Measurements from ENCODE around the gene EZH2. TPM values are rescaled to one million over a fixed set of nuclear protein-coding genes. Genes with fewer than 3 reads are reported as not detected.

Gene EZH2
- total and polyA plus RNA-seq, 4 donors = 3.6 to 14.8 (median 4.4) TPM

DNA sequence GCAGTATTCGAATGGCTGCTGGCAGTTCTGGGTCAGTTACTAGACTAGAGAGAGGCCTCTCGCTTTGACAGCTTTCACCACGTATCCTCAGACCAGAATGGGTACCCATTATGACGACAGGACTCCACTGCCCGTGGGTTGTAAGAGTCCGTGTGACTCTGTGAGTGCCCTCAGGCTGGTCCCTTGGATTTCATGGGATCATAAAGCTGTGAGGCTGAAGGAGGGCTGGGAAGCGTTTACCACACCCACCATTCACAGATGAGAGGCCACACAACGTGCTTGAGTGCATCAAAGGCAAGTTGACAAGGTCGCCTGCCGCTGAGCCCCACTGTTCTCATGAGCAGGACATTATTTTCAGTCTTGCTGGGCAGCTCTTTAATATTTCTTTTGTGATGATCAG is 87.2 kb downstream of the EZH2 start:
- H3K36me3 ChIP-seq (ENCODE audit: control insufficient read depth in 4 of 4, insufficient read depth in 4 of 4, low read length in 4 of 4) = peaks cover 40 to 59% (median 45%) of the 10 kb centered on the region in 4 donors
- H3K4me3 ChIP-seq = no peak overlapping the region
- TF ChIP-seq, protein P1, sequence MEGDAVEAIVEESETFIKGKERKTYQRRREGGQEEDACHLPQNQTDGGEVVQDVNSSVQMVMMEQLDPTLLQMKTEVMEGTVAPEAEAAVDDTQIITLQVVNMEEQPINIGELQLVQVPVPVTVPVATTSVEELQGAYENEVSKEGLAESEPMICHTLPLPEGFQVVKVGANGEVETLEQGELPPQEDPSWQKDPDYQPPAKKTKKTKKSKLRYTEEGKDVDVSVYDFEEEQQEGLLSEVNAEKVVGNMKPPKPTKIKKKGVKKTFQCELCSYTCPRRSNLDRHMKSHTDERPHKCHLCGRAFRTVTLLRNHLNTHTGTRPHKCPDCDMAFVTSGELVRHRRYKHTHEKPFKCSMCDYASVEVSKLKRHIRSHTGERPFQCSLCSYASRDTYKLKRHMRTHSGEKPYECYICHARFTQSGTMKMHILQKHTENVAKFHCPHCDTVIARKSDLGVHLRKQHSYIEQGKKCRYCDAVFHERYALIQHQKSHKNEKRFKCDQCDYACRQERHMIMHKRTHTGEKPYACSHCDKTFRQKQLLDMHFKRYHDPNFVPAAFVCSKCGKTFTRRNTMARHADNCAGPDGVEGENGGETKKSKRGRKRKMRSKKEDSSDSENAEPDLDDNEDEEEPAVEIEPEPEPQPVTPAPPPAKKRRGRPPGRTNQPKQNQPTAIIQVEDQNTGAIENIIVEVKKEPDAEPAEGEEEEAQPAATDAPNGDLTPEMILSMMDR (IDR thresholded peaks at IDR 0.05; ENCODE audit: control extremely low read depth, extremely low read depth) = no peak
- peaks cover 0 to 2% (median 0%) of the 10 kb centered on the region in 5 donors for H3K4me1 ChIP-seq (ENCODE audit: control insufficient read depth in 5 of 5, insufficient read depth in 5 of 5, low read length in 5 of 5)
- ATAC-seq (ENCODE audit: insufficient read depth, low FRiP score) = no peak
- no peak for DNase-seq
- H3K9me3 ChIP-seq (ENCODE audit: control insufficient read depth in 4 of 4, insufficient read depth in 3 of 4, low read length in 3 of 4) = peaks cover 0 to 5% (median 0%) of the 10 kb centered on the region in 4 donors
- H3K27ac ChIP-seq (ENCODE audit: low read depth in 1 of 2, low read length in 1 of 2) = no peak overlapping the region
- H3K9ac ChIP-seq (ENCODE audit: insufficient read depth in 1 of 2, low read length in 2 of 2) = no peak overlapping the region
- no peaks in the 10 kb centered on the region for H3K27me3 ChIP-seq (ENCODE audit: control insufficient read depth in 3 of 3, insufficient read depth in 3 of 3, low read length in 2 of 3)
- 84 to 89% methylated on average over 10 of the region's 10 CpGs for WGBS, 2 donors

DNA sequence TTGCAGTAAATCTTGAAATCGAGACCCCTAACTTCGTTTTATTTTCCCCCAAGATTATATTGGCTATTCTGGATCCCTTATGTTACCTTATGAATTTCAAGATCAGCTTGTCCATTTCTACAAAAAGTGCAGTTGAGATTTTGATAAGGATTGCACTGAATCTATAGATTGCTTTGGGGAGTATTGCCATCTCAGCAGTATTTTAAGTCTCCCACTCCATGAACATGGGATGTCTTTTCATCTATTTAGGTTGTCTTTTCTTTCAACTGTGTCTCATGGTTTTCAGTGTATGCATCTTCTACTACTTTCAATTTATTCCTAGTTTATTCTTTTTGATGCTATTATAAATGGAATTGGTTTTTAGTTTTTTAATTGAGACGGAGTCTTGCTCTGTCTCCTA is 89.6 kb downstream of the EZH2 start:
- Histone ChIP-seq H3K27me3 (ENCODE audit: control insufficient read depth in 3 of 3, insufficient read depth in 3 of 3, low read length in 2 of 3) (no peaks in the 10 kb centered on the region), H3K27ac (ENCODE audit: low read depth in 1 of 2, low read length in 1 of 2) (no peak overlapping the region), H3K4me1 (ENCODE audit: control insufficient read depth in 5 of 5, insufficient read depth in 5 of 5, low read length in 5 of 5) (peaks cover 0 to 2% (median 0%) of the 10 kb centered on the region in 5 donors), H3K9ac (ENCODE audit: insufficient read depth in 1 of 2, low read length in 2 of 2) (no peak overlapping the region), H3K4me3 (no peak overlapping the region), H3K9me3 (ENCODE audit: control insufficient read depth in 4 of 4, insufficient read depth in 3 of 4, low read length in 3 of 4) (peaks cover 0 to 4% (median 0%) of the 10 kb centered on the region in 4 donors), H3K36me3 (ENCODE audit: control insufficient read depth in 4 of 4, insufficient read depth in 4 of 4, low read length in 4 of 4) (peaks cover 35 to 56% (median 40%) of the 10 kb centered on the region in 4 donors)
- TF ChIP-seq, protein P1 (IDR thresholded peaks at IDR 0.05; ENCODE audit: control extremely low read depth, extremely low read depth) = no peak
- 95 to 97% methylated on average over 3 of the region's 3 CpGs for WGBS, 2 donors
- ATAC-seq (ENCODE audit: insufficient read depth, low FRiP score) (no peak), DNase-seq (no peak)

DNA sequence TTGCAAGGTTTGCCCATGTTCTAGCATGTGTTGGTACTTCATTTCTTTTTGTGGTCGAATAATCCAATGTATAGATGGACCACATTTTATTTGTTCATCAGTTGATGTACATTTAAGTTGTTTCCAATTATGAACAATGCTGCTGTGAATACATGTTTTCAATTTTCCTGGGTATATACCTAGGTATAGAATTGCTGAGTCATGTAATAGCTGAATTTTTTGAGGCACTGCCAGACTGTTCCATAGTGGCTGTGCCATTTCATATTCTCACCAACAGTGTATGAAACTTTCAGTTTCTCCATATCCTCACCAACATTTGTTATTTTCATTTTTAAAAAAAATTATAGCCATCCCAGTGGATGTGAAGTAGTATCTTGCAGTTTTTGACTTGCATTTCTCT is 90.5 kb downstream of the EZH2 start:
- H3K27ac ChIP-seq (ENCODE audit: low read depth in 1 of 2, low read length in 1 of 2) = no peak overlapping the region
- no peaks in the 10 kb centered on the region for H3K27me3 ChIP-seq (ENCODE audit: control insufficient read depth in 3 of 3, insufficient read depth in 3 of 3, low read length in 2 of 3)
- no peak overlapping the region for H3K4me3 ChIP-seq
- ATAC-seq (ENCODE audit: insufficient read depth, low FRiP score) = no peak
- WGBS, 2 donors = 96 to 100% methylated on average over 1 of the region's 1 CpG
- H3K9ac ChIP-seq (ENCODE audit: insufficient read depth in 1 of 2, low read length in 2 of 2) = no peak overlapping the region
- peaks cover 27 to 55% (median 40%) of the 10 kb centered on the region in 4 donors for H3K36me3 ChIP-seq (ENCODE audit: control insufficient read depth in 4 of 4, insufficient read depth in 4 of 4, low read length in 4 of 4)
- TF ChIP-seq, protein P1 (IDR thresholded peaks at IDR 0.05; ENCODE audit: control extremely low read depth, extremely low read depth) = no peak
- H3K9me3 ChIP-seq (ENCODE audit: control insufficient read depth in 4 of 4, insufficient read depth in 3 of 4, low read length in 3 of 4) = peaks cover 0 to 4% (median 0%) of the 10 kb centered on the region in 4 donors
- no peak for DNase-seq
- peaks cover 0 to 2% (median 0%) of the 10 kb centered on the region in 5 donors for H3K4me1 ChIP-seq (ENCODE audit: control insufficient read depth in 5 of 5, insufficient read depth in 5 of 5, low read length in 5 of 5)

DNA sequence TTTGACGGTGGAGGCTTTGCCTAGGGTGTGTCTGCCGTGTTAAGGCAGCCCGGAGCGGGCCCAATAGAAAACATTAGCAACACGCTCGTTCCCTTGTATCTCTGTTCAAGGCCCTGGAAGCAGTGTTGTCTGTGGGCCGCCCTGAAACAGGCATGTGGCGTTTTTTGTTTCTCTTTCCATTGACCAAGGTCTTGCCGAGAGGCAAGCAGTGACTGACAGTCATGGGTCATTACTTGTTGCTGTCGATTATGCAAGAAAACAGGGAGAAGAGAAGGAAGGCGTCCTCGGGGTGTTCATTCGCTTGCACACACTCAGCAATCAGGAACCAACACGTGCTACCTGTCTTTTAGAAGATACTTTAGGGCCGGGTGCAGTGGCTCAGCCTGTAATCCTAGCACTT is 92.5 kb downstream of the EZH2 start:
- 81 to 92% methylated on average over 15 of the region's 15 CpGs for WGBS, 2 donors
- TF ChIP-seq, protein P1 (IDR thresholded peaks at IDR 0.05; ENCODE audit: control extremely low read depth, extremely low read depth) = no peak
- H3K36me3 ChIP-seq (ENCODE audit: control insufficient read depth in 4 of 4, insufficient read depth in 4 of 4, low read length in 4 of 4) = peaks cover 24 to 55% (median 44%) of the 10 kb centered on the region in 4 donors

More for the DNA sequence above, 92.5 kb downstream of the EZH2 start:
- no peaks in the 10 kb centered on the region for H3K27me3 ChIP-seq (ENCODE audit: control insufficient read depth in 3 of 3, insufficient read depth in 3 of 3, low read length in 2 of 3)
- no peak for ATAC-seq (ENCODE audit: insufficient read depth, low FRiP score)
- no peak overlapping the region for H3K27ac ChIP-seq (ENCODE audit: low read depth in 1 of 2, low read length in 1 of 2)
- H3K9ac ChIP-seq (ENCODE audit: insufficient read depth in 1 of 2, low read length in 2 of 2) = no peak overlapping the region
- DNase-seq = no peak
- H3K4me1 ChIP-seq (ENCODE audit: control insufficient read depth in 5 of 5, insufficient read depth in 5 of 5, low read length in 5 of 5) = peaks cover 0 to 6% (median 0%) of the 10 kb centered on the region in 5 donors
- peaks cover 0 to 2% (median 0%) of the 10 kb centered on the region in 4 donors for H3K9me3 ChIP-seq (ENCODE audit: control insufficient read depth in 4 of 4, insufficient read depth in 3 of 4, low read length in 3 of 4)
- H3K4me3 ChIP-seq = no peak overlapping the region

Measured in lung (tissue), 12 donors.